Upper lobe of left lung (tissue), 4 donors: Measurements from ENCODE around the gene NUP155.

ENCODE experiments used
- POLR2A ChIP-seq, 4 donors: fragments of 450-650 bp; IDR thresholded peaks; one replicate each; pipeline ENCODE4 v1.5.1; 2016 to 2017; ENCODE audit warnings: antibody characterized with exemption in 4 of 4, mild to moderate bottlenecking in 2 of 4
- POLR2AphosphoS5 ChIP-seq, 2 donors: sonication (generic); formaldehyde crosslinking; IDR thresholded peaks; one replicate each; pipeline ENCODE4 v1.5.1; 2017; ENCODE audit warnings: antibody characterized with exemption in 2 of 2
- TF ChIP-seq, protein P1 (sequence below), 6 experiments: fragments of 450-650 bp in 4 of 6; fragments of 200-600 bp in 2 of 6; sonication (generic) in 2 of 6; IDR thresholded peaks; one replicate each; pipeline ENCODE4 v1.5.1; 2016 to 2019; ENCODE audit warnings: antibody characterized with exemption in 6 of 6

DNA sequence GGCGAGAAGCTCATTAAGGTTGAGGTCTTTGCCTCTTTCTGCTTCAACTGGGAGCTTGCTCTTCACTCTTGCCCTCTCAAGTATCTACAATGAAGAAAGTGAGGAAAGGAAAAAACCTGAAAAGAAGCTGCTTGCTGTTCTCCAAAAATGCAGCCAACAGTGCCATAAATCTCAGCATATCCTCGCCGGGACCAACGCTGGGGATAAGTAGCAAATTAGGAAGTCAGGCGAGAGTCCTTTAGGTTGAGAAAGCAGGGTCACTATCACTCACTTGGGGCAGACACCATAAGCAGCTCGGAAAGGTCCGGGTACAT lies 399 bp downstream of the NUP155 start:
- TF ChIP-seq, protein P1, sequence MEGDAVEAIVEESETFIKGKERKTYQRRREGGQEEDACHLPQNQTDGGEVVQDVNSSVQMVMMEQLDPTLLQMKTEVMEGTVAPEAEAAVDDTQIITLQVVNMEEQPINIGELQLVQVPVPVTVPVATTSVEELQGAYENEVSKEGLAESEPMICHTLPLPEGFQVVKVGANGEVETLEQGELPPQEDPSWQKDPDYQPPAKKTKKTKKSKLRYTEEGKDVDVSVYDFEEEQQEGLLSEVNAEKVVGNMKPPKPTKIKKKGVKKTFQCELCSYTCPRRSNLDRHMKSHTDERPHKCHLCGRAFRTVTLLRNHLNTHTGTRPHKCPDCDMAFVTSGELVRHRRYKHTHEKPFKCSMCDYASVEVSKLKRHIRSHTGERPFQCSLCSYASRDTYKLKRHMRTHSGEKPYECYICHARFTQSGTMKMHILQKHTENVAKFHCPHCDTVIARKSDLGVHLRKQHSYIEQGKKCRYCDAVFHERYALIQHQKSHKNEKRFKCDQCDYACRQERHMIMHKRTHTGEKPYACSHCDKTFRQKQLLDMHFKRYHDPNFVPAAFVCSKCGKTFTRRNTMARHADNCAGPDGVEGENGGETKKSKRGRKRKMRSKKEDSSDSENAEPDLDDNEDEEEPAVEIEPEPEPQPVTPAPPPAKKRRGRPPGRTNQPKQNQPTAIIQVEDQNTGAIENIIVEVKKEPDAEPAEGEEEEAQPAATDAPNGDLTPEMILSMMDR (IDR thresholded peaks at IDR 0.05) = no peak
- TF ChIP-seq POLR2A (IDR thresholded peaks at IDR 0.05) = no peak
- TF ChIP-seq POLR2AphosphoS5 (IDR thresholded peaks at IDR 0.05) = no peak
